Endothelial cell of umbilical vein (primary cell): ENCODE measurements around the gene PCDHA13. TPM values are rescaled to one million over a fixed set of nuclear protein-coding genes. Genes with fewer than 3 reads are reported as not detected.

Source experiments
- Bru-seq: library from RNA; stranded (reverse); fragments of 400-500 nt; gene quantifications from one replicate; lab custom pipeline; 2021; lab: Mats Ljungman, UMichigan
- BruChase-seq, 2 experiments: library from RNA; stranded (reverse); fragments of 400-500 nt; gene quantifications; one replicate each; lab custom pipeline; 2021; lab: Mats Ljungman, UMichigan
- BruUV-seq: library from RNA; stranded (reverse); fragments of 400-500 nt; replicated peaks from 2 replicates; lab custom pipeline; 2021; lab: Mats Ljungman, UMichigan
- CTCF ChIA-PET: fragments of 300-600, 350-600 bp; sonication (Branson Sonifier 250); formaldehyde crosslinking; loops from one replicate; lab custom pipeline; 2021; ENCODE audit warnings: antibody characterized with exemption, inconsistent platforms; lab: Charles Lee
- POLR2A ChIA-PET: fragments of 300-600, 350-600 bp; sonication (Branson Sonifier 250); formaldehyde crosslinking; loops from one replicate; lab custom pipeline; 2021; ENCODE audit warnings: antibody characterized with exemption, inconsistent platforms; lab: Charles Lee
- DNase-seq: peaks from one replicate; pipeline ENCODE4 v3.0.0-alpha.2; 2011; ENCODE audit warnings: low read depth, low spot score
- FAIRE-seq: peaks from 2 replicates; lab custom pipeline; 2011; peaks lifted over from hg19 to GRCh38; lab: Jason Lieb, UNC
- H2AFZ ChIP-seq: 2 replicates; pipeline ENCODE4 v1.6.0; 2012; ENCODE audit warnings: low read depth, low read length, control low read depth, inconsistent platforms
- H3K27ac ChIP-seq: 2 replicates; pipeline ENCODE4 v1.5.1; 2011; ENCODE audit warnings: low read depth, mild to moderate bottlenecking, control low read depth, low read length, moderate library complexity; ENCODE audit not compliant: insufficient read depth
- H3K27me3 ChIP-seq, 2 experiments: 2 replicates each; pipeline versions ENCODE4 v1.6.0 to v1.6.1; 2011; ENCODE audit warnings: low read length in 2 of 2, mixed read lengths in 1 of 2; ENCODE audit not compliant: control insufficient read depth in 2 of 2, insufficient read depth in 2 of 2
- H3K36me3 ChIP-seq, 2 experiments: 2 replicates in 1 of 2; 3 replicates in 1 of 2; pipeline ENCODE4 v1.5.1; 2011; ENCODE audit warnings: low read length in 2 of 2, mild to moderate bottlenecking in 1 of 2, moderate library complexity in 1 of 2; ENCODE audit not compliant: control insufficient read depth in 2 of 2, insufficient read depth in 2 of 2; ENCODE audit errors: extremely low read depth in 1 of 2
- H3K4me1 ChIP-seq: 3 replicates; pipeline ENCODE4 v1.5.1; 2011; ENCODE audit warnings: mild to moderate bottlenecking, low read length; ENCODE audit not compliant: control insufficient read depth, insufficient read depth; ENCODE audit errors: extremely low read depth
- H3K4me2 ChIP-seq: 2 replicates; pipeline ENCODE4 v1.6.1; 2011; ENCODE audit warnings: low read length, control low read depth, mixed read lengths; ENCODE audit not compliant: insufficient read depth
- H3K4me3 ChIP-seq, 3 experiments: fragments of 200-600 bp in 1 of 3; sonication (generic), shearing (Covaris generic) in 1 of 3; replicated peaks in 1 of 3; 2 replicates each; pipeline ENCODE4 v1.5.1; 2011 to 2016; ENCODE audit warnings: control low read depth in 3 of 3, low read length in 3 of 3, mild to moderate bottlenecking in 2 of 3, inconsistent platforms in 1 of 3, low read depth in 1 of 3, moderate library complexity in 1 of 3; ENCODE audit not compliant: insufficient read depth in 1 of 3
- H3K79me2 ChIP-seq: 2 replicates; pipeline ENCODE4 v1.6.0; 2012; ENCODE audit warnings: low read length, inconsistent platforms; ENCODE audit not compliant: control insufficient read depth, insufficient read depth
- H3K9ac ChIP-seq: replicated peaks from 2 replicates; pipeline ENCODE3; 2011; ENCODE audit warnings: low read length, control low read depth; ENCODE audit not compliant: insufficient read depth; ENCODE audit errors: extremely low read depth
- H3K9me1 ChIP-seq: replicated peaks from 3 replicates; pipeline ENCODE4 v1.6.0; 2011; ENCODE audit warnings: mild to moderate bottlenecking, low read length; ENCODE audit not compliant: control insufficient read depth, insufficient read depth; ENCODE audit errors: extremely low read depth
- H3K9me3 ChIP-seq: replicated peaks from 2 replicates; pipeline ENCODE4 v1.5.1; 2012; ENCODE audit warnings: low read length, inconsistent platforms; ENCODE audit not compliant: control insufficient read depth, insufficient read depth
- H4K20me1 ChIP-seq: replicated peaks from 2 replicates; pipeline ENCODE3; 2011; ENCODE audit warnings: mild to moderate bottlenecking, low read length; ENCODE audit not compliant: control insufficient read depth, insufficient read depth; ENCODE audit errors: extremely low read depth
- CTCF ChIP-seq, 2 donors: IDR thresholded peaks; 1 replicate in 1 of 2; 2 replicates in 1 of 2; pipeline ENCODE4 v1.5.1; 2011; ENCODE audit warnings: low read length in 2 of 2, mild to moderate bottlenecking in 2 of 2, moderate library complexity in 2 of 2, control low read depth in 1 of 2, inconsistent platforms in 1 of 2, low read depth in 1 of 2; ENCODE audit not compliant: insufficient read depth in 1 of 2; ENCODE audit errors: extremely low read depth in 1 of 2
- JUN ChIP-seq: IDR thresholded peaks from 2 replicates; pipeline ENCODE4 v1.6.1; 2011; ENCODE audit warnings: borderline replicate concordance, low read depth; ENCODE audit not compliant: insufficient read length, insufficient read depth
- MAX ChIP-seq: IDR thresholded peaks from 2 replicates; pipeline ENCODE4 v1.6.1; 2011; ENCODE audit not compliant: insufficient read depth, insufficient read length
- POLR2AphosphoS5 ChIP-seq: IDR thresholded peaks from 2 replicates; pipeline ENCODE4 v1.6.1; 2012; ENCODE audit warnings: low read depth, mild to moderate bottlenecking, control low read depth, low read length, moderate library complexity; ENCODE audit not compliant: insufficient read depth
- dilution Hi-C: fragments of 300-500 bp; cut with MboI; formaldehyde crosslinking; loops from one replicate; pipeline ENCODE4 v1.15.0; 2019; ENCODE audit warnings: low sequenced_read_pairs; ENCODE audit not compliant: extremely low pct_ligation_motif_present
- intact Hi-C: fragments of 100-400 bp; cut with micrococcal nuclease; formaldehyde crosslinking; loops from one replicate; pipeline ENCODE4 v1.10.0; 2022
- long read RNA-seq: library from polyadenylated mRNA; stranded (forward); transcript quantifications from one replicate; pipeline ENCODE4 v2.0.0, GENCODE V29; 2021
- polyA minus RNA-seq, 3 experiments: library from RNA; depleted of rRNA, polyadenylated mRNA; stranded (reverse); fragments of >200 nt; gene quantifications; 1 replicate in 1 of 3; 2 replicates in 2 of 3; pipeline ENCODE4 v1.2.3, GENCODE V29; 2011
- polyA plus RNA-seq, 4 experiments: library from polyadenylated mRNA; depleted of rRNA in 3 of 4; stranded (reverse) in 3 of 4; unstranded in 1 of 4; fragments of >200 nt; gene quantifications; 2 replicates each; pipeline versions ENCODE4 v1.2.1 to v1.2.3, GENCODE V29; 2011 to 2012; ENCODE audit warnings: missing spikeins in 1 of 4
- total RNA-seq: library from RNA; stranded (reverse); gene quantifications from 2 replicates; pipeline ENCODE4 v1.2.3, GENCODE V29; 2021

The PCDHA13 gene
- not detected in 2 replicates for total RNA-seq
- polyA plus RNA-seq: not detected in 2 replicates
- 0.01 TPM in 1 of 2 replicates, not detected in the other for polyA plus RNA-seq (2011; cell fraction: cytosol; rRNA removed)
- polyA plus RNA-seq (2011; cell fraction: nucleus; rRNA removed): 0.08 TPM in 1 of 2 replicates, not detected in the other
- not detected in 2 replicates for polyA plus RNA-seq (2012)
- polyA minus RNA-seq: 0.15 TPM in 1 of 2 replicates, not detected in the other
- polyA minus RNA-seq (2011; cell fraction: cytosol; rRNA and poly(A)+ RNA removed): not detected
- 0.19 and 0.29 TPM in 2 replicates for polyA minus RNA-seq (2011; cell fraction: nucleus; rRNA and poly(A)+ RNA removed)
- not detected for Bru-seq, nascent RNA
- BruChase-seq, experiment 1, labeled RNA remaining after a 6-hour chase: not detected
- not detected for BruChase-seq, experiment 2, labeled RNA remaining after a 2-hour chase
- long read RNA-seq: 0 reads

GRCh38 chr5:140881889-140882590 is at the start of gene PCDHA13:
Gene PCDHA13, plus strand, starts transcription at chr5:140882124. Its CDS starts 145 bp downstream, at chr5:140882269.
- intact Hi-C loops: loop anchor here (1.0 to 5.0 kb wide), 2 partner anchors 45 to 159 kb away; partner anchors contain the start of gene PCDHAC1

More at GRCh38 chr5:140881889-140882590, at the start of gene PCDHA13:
- Histone ChIP-seq H4K20me1 (no peaks in the 10 kb centered on the region), H3K4me1 (no peaks in the 10 kb centered on the region), H3K9ac (no peak within 1 kb of the TSS), H3K27ac (no peak within 1 kb of the TSS), H3K36me3 (no peaks in the 10 kb centered on the region), H3K79me2 (no peaks in the 10 kb centered on the region), H3K9me3 (no peaks in the 10 kb centered on the region), H2AFZ (peak within 1 kb of the TSS; percentile 26), H3K27me3 (peaks cover 0 to 9% of the 10 kb centered on the region in 2 experiments), H3K4me3 (no peak within 1 kb of the TSS), H3K9me1 (no peaks in the 10 kb centered on the region), H3K4me2 (no peak within 1 kb of the TSS)
- DNase-seq: peak; percentile 42
- dilution Hi-C loops: no loop called here
- TF ChIP-seq JUN (peak; percentile 16), CTCF (IDR thresholded peaks at IDR 0.05; ENCODE audit: extremely low read depth in 1 of 2, insufficient read depth in 1 of 2, low read depth in 1 of 2, low read length in 2 of 2) (peak; percentile 11 to 37), MAX (no peak), POLR2AphosphoS5 (no peak)
- ChIA-PET CTCF (interaction anchor here (2.2 kb wide), 1 partner anchor 158 kb away, joined by 12 read pairs; no protein-coding TSS in a partner anchor), POLR2A (no interaction called here)
- no TSS peak for BruUV-seq
- FAIRE-seq: peak; percentile 60
